ENCODE results near the gene CADM3. TPM values are rescaled to one million over a fixed set of nuclear protein-coding genes. Genes with fewer than 3 reads are reported as not detected.
A peak's percentile ranks its signal among the peaks of the same experiment; 100 is the strongest.

Gene CADM3
- polyA plus RNA-seq, 2 of the 4 experiments (the other 2 are of a cell fraction), result 0.10 to 0.13 TPM

DNA sequence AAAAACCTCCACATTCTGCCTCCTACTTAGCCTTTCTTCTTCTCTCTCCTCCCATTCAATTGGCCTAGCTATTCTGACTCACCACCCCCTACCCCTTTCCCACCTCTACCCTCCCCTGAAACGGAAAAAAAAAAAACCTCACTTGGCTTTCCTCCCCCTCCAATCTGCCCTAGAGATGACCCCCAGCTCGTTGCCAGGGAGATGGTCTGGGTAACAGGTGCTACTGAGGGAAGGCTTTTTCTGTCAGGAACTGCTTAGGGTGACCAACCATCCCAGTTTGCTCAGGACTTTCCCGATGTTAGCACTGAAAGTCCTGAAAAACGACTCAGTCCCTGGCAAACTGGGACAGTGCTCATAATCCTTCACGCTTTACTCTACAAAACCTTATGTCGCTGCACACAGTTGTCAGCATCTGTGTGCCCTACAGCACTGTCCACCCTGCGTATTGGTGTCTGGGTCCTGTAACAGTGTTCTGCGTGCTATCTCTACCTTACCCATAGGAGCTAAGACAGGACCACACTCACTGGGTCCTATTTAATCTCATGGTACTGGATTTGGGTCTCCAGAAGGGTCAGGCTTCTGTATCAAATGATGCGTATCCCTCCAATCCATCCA is 7.7 kb upstream of the CADM3 start (continued):
- TF ChIP-seq FOSL2 (IDR thresholded peaks at IDR 0.05) (no peak), FOSL2 (CRISPR knock-in tag; IDR thresholded peaks at IDR 0.05) (no peak), BHLHE40 (IDR thresholded peaks at IDR 0.05; ENCODE audit: low read depth, low read length) (no peak)

DNA sequence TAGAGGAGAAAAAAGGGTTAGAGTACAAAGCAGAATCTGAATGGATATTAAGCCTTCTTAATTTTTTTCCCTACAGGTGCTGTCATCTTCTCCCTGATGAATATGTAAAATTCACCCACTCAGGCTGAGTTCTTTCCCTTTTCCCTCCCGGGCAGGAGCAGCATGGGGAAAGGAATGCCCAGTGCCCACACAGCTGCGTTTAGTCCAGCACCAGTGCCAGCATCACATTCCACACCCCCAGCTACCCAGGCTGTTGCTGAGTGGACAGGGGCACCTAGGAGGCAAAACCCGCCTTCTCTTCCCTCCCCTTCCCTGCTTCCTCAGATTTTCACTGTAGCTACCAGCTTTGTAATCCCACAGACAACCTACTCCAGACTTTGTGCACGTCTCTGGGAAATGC is 3.4 kb upstream of the CADM3 start:
- FAIRE-seq (no peak), DNase-seq (ENCODE audit: low read depth in 1 of 2, low spot score in 1 of 2) (no peak), ATAC-seq (no peak)
- TF ChIP-seq, protein P1, sequence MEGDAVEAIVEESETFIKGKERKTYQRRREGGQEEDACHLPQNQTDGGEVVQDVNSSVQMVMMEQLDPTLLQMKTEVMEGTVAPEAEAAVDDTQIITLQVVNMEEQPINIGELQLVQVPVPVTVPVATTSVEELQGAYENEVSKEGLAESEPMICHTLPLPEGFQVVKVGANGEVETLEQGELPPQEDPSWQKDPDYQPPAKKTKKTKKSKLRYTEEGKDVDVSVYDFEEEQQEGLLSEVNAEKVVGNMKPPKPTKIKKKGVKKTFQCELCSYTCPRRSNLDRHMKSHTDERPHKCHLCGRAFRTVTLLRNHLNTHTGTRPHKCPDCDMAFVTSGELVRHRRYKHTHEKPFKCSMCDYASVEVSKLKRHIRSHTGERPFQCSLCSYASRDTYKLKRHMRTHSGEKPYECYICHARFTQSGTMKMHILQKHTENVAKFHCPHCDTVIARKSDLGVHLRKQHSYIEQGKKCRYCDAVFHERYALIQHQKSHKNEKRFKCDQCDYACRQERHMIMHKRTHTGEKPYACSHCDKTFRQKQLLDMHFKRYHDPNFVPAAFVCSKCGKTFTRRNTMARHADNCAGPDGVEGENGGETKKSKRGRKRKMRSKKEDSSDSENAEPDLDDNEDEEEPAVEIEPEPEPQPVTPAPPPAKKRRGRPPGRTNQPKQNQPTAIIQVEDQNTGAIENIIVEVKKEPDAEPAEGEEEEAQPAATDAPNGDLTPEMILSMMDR (IDR thresholded peaks at IDR 0.05), result no peak
- TF ChIP-seq SMC3 (IDR thresholded peaks at IDR 0.05), result no peak
- no peak for TF ChIP-seq NFE2L2 (conservative IDR thresholded peaks at IDR 0.05; ENCODE audit: low read length)
- no peak for TF ChIP-seq ZNF302 (CRISPR knock-in tag; IDR thresholded peaks at IDR 0.05)
- TF ChIP-seq, protein P2, sequence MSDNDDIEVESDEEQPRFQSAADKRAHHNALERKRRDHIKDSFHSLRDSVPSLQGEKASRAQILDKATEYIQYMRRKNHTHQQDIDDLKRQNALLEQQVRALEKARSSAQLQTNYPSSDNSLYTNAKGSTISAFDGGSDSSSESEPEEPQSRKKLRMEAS (IDR thresholded peaks at IDR 0.05), result no peak
- TF ChIP-seq NPAS2 (CRISPR knock-in tag; IDR thresholded peaks at IDR 0.05; ENCODE audit: borderline replicate concordance), result no peak
- TF ChIP-seq JUNB (IDR thresholded peaks at IDR 0.05), result no peak
- no peak for TF ChIP-seq FOSL2 (IDR thresholded peaks at IDR 0.05)
- TF ChIP-seq FOSL2 (CRISPR knock-in tag; IDR thresholded peaks at IDR 0.05), result no peak
- no peak overlapping the region for H3K4me3 ChIP-seq
- no peak overlapping the region for H3K4me2 ChIP-seq
- CTCF ChIA-PET, result interaction anchor here (1.0 to 1.9 kb wide), 4 partner anchors 11 to 43 kb away, joined by 3 to 6 read pairs (median 4); no protein-coding TSS in a partner anchor
- WGBS (ENCODE audit: missing lambda C conversion rate), result 3% methylated on average over 4 of the region's 4 CpGs
- no peak overlapping the region for H3K27ac ChIP-seq
- H3K4me1 ChIP-seq, result peaks cover 13% of the 10 kb centered on the region; the same call in 2 of the 3 replicates
- POLR2A ChIA-PET, result no interaction called here
- no peaks in the 10 kb centered on the region for H3K9me3 ChIP-seq

DNA sequence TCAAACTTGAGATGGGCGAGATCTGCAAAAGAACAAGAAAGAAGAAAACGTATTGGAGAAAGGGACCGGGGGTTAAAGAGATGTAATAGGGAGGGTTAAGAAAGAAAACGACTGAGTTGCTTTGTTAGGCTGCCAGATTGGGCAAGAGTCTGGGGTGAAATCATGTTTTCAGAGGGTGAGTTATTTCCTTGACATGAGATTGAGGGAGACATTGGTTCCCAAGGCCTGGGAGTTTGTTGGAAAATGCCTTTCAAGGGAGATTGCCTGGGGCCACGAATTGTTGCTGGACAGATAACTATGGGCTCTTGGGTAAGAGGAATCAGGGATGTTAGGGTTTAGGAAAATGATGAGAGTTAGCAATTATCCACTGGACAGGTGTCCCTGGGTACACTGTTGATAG is 776 bp upstream of the CADM3 start:
- FAIRE-seq, result no peak
- CTCF ChIA-PET, result interaction anchor here (1.0 to 1.2 kb wide), 2 partner anchors 10 to 27 kb away, joined by 5 read pairs; no protein-coding TSS in a partner anchor
- Histone ChIP-seq H3K4me1 (peaks cover 13% of the 10 kb centered on the region; the same call in 2 of the 3 replicates), H3K4me3 (no peak overlapping the region), H3K27ac (no peak overlapping the region), H3K9me3 (no peaks in the 10 kb centered on the region), H3K4me2 (peak overlapping the region; percentile 99; the same call in 1 of the 3 replicates)
- POLR2A ChIA-PET, result no interaction called here
- no peak for DNase-seq (ENCODE audit: low read depth in 1 of 2, low spot score in 1 of 2)
- no peak for TF ChIP-seq EP300 (IDR thresholded peaks at IDR 0.05)
- TF ChIP-seq, protein P3, sequence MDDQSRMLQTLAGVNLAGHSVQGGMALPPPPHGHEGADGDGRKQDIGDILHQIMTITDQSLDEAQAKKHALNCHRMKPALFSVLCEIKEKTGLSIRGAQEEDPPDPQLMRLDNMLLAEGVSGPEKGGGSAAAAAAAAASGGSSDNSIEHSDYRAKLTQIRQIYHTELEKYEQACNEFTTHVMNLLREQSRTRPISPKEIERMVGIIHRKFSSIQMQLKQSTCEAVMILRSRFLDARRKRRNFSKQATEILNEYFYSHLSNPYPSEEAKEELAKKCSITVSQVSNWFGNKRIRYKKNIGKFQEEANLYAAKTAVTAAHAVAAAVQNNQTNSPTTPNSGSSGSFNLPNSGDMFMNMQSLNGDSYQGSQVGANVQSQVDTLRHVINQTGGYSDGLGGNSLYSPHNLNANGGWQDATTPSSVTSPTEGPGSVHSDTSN (IDR thresholded peaks at IDR 0.05), result no peak
- no peak for TF ChIP-seq RNF2 (IDR thresholded peaks at IDR 0.05; ENCODE audit: borderline replicate concordance, low read depth)
- TF ChIP-seq, protein P4, sequence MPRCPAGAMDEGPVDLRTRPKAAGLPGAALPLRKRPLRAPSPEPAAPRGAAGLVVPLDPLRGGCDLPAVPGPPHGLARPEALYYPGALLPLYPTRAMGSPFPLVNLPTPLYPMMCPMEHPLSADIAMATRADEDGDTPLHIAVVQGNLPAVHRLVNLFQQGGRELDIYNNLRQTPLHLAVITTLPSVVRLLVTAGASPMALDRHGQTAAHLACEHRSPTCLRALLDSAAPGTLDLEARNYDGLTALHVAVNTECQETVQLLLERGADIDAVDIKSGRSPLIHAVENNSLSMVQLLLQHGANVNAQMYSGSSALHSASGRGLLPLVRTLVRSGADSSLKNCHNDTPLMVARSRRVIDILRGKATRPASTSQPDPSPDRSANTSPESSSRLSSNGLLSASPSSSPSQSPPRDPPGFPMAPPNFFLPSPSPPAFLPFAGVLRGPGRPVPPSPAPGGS (IDR thresholded peaks at IDR 0.05), result no peak
- no peak for TF ChIP-seq NFE2L2 (conservative IDR thresholded peaks at IDR 0.05; ENCODE audit: low read length)
- TF ChIP-seq HEYL (CRISPR knock-in tag; IDR thresholded peaks at IDR 0.05), result no peak
- TF ChIP-seq, protein P5, sequence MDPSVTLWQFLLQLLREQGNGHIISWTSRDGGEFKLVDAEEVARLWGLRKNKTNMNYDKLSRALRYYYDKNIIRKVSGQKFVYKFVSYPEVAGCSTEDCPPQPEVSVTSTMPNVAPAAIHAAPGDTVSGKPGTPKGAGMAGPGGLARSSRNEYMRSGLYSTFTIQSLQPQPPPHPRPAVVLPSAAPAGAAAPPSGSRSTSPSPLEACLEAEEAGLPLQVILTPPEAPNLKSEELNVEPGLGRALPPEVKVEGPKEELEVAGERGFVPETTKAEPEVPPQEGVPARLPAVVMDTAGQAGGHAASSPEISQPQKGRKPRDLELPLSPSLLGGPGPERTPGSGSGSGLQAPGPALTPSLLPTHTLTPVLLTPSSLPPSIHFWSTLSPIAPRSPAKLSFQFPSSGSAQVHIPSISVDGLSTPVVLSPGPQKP (IDR thresholded peaks at IDR 0.05; ENCODE audit: low read depth, low read length), result no peak
- TF ChIP-seq ZSCAN20 (CRISPR knock-in tag; IDR thresholded peaks at IDR 0.05), result no peak
- no peak for TF ChIP-seq POLR2A (IDR thresholded peaks at IDR 0.05; ENCODE audit: low read length)
- no peak for TF ChIP-seq HOXB5 (CRISPR knock-in tag; IDR thresholded peaks at IDR 0.05)
- no peak for TF ChIP-seq ZNF302 (CRISPR knock-in tag; IDR thresholded peaks at IDR 0.05)
- ATAC-seq, result no peak
- WGBS (ENCODE audit: missing lambda C conversion rate), result 17% methylated on average over 5 of the region's 5 CpGs

Data from A549 (cell line).